Smooth muscle cell (in vitro differentiated cells): ENCODE results near the gene AMMECR1. TPM values are rescaled to one million over a fixed set of nuclear protein-coding genes. Genes with fewer than 3 reads are reported as not detected.

Source experiments
- DNase-seq: peaks from one replicate; lab custom pipeline; 2025; ENCODE audit not compliant: unreplicated experiment; lab: John Stamatoyannopoulos, UW
- H2AFZ ChIP-seq: fragments of 200-600 bp; sonication (generic); 2 replicates; pipeline ENCODE4 v1.6.0; 2016; ENCODE audit warnings: antibody characterized with exemption, low read depth, mild to moderate bottlenecking
- H3F3A ChIP-seq: fragments of 200-600 bp; sonication (generic); 2 replicates; pipeline ENCODE4 v1.6.0; 2017; ENCODE audit warnings: antibody characterized with exemption, low read depth
- H3K27ac ChIP-seq: fragments of 200-600 bp; sonication (generic); 2 replicates; pipeline ENCODE4 v1.5.1; 2016; ENCODE audit warnings: low read depth, mild to moderate bottlenecking
- H3K27me3 ChIP-seq: fragments of 200-600 bp; sonication (generic); 2 replicates; pipeline ENCODE4 v1.6.1; 2016; ENCODE audit warnings: low read depth, mild to moderate bottlenecking
- H3K36me3 ChIP-seq: fragments of 200-600 bp; sonication (generic); 2 replicates; pipeline ENCODE4 v1.5.1; 2016; ENCODE audit warnings: low read depth
- H3K4me1 ChIP-seq: fragments of 200-600 bp; sonication (generic); 2 replicates; pipeline ENCODE4 v1.5.1; 2016; ENCODE audit warnings: low read depth
- H3K4me2 ChIP-seq: fragments of 200-600 bp; sonication (generic); 2 replicates; pipeline ENCODE4 v1.6.0; 2016; ENCODE audit warnings: mild to moderate bottlenecking
- H3K4me3 ChIP-seq: fragments of 200-600 bp; sonication (generic); 2 replicates; pipeline ENCODE4 v1.5.1; 2016; ENCODE audit warnings: mild to moderate bottlenecking
- H3K79me2 ChIP-seq: fragments of 200-600 bp; sonication (generic); 2 replicates; pipeline ENCODE4 v1.6.0; 2016; ENCODE audit warnings: low read depth, mild to moderate bottlenecking
- H3K9ac ChIP-seq: fragments of 200-600 bp; sonication (generic); 2 replicates; pipeline ENCODE4 v1.6.0; 2016; ENCODE audit warnings: low read depth
- H3K9me3 ChIP-seq: fragments of 200-600 bp; sonication (generic); replicated peaks from 2 replicates; pipeline ENCODE4 v1.5.1; 2016; ENCODE audit warnings: low read depth
- H4K20me1 ChIP-seq: fragments of 200-600 bp; sonication (generic); 2 replicates; pipeline ENCODE4 v1.6.0; 2016; ENCODE audit warnings: low read depth
- CTCF ChIP-seq: fragments of 200-600 bp; sonication (generic); IDR thresholded peaks from 2 replicates; pipeline ENCODE4 v1.5.1; 2017; ENCODE audit warnings: borderline replicate concordance, mild to moderate bottlenecking, antibody characterized with exemption; ENCODE audit not compliant: insufficient read depth, poor library complexity, severe bottlenecking
- WGBS: methylation state at CpG from one replicate; pipeline ENCODE4 v1.1.7; 2016; ENCODE audit warnings: low lambda C conversion rate; 5-methylcytosine and 5-hydroxymethylcytosine counted together
- polyA plus RNA-seq: library from polyadenylated mRNA; unstranded; fragments of >200 nt; fragmentation: Nextera tagmentation; extraction: Ambion mirVana; gene quantifications from 2 replicates; pipeline ENCODE4 v1.2.1, GENCODE V29; 2016
- total RNA-seq: library from RNA; depleted of rRNA; stranded (reverse); fragments of >200 nt; gene quantifications from 2 replicates; pipeline ENCODE4 v1.2.3, GENCODE V29; 2014

Gene AMMECR1
- total and polyA plus RNA-seq, 2 experiments from 2014 or later: 5.5 to 19.6 TPM

GRCh38 chrX:110161361-110161686 is 156.6 kb downstream of the AMMECR1 start:
- H3K36me3 ChIP-seq: no peaks in the 10 kb centered on the region
- H3K4me2 ChIP-seq: no peak overlapping the region
- H3K27ac ChIP-seq: peak overlapping the region; percentile 41
- H3K4me1 ChIP-seq: no peaks in the 10 kb centered on the region
- H2AFZ ChIP-seq: no peak overlapping the region
- no peaks in the 10 kb centered on the region for H3K27me3 ChIP-seq
- H3K79me2 ChIP-seq: no peaks in the 10 kb centered on the region
- no peak overlapping the region for H3K9ac ChIP-seq
- H3K4me3 ChIP-seq: no peak overlapping the region
- H3F3A ChIP-seq: no peaks in the 10 kb centered on the region
- DNase-seq: no peak
- H4K20me1 ChIP-seq: no peaks in the 10 kb centered on the region
- H3K9me3 ChIP-seq: no peaks in the 10 kb centered on the region
- no peak for TF ChIP-seq CTCF
- WGBS: 57% methylated on average over 1 of the region's 1 CpG

- WGBS: 80% methylated on average over 2 of the region's 2 CpGs
- Histone ChIP-seq H3K36me3 (no peaks in the 10 kb centered on the region), H3K4me1 (no peaks in the 10 kb centered on the region)
Observed at GRCh38 chrX:110159865-110160264, 158.0 kb downstream of the AMMECR1 start.

GRCh38 chrX:110159235-110159634 is 158.7 kb downstream of the AMMECR1 start:
- no peaks in the 10 kb centered on the region for H3K27me3 ChIP-seq
- TF ChIP-seq CTCF: no peak
- no peak overlapping the region for H3K27ac ChIP-seq
- H2AFZ ChIP-seq: no peak overlapping the region
- DNase-seq: no peak
- H4K20me1 ChIP-seq: no peaks in the 10 kb centered on the region
- 84% methylated on average over 7 of the region's 7 CpGs for WGBS
- no peak overlapping the region for H3K4me3 ChIP-seq
- H3K9ac ChIP-seq: no peak overlapping the region
- no peaks in the 10 kb centered on the region for H3K4me1 ChIP-seq
- H3K9me3 ChIP-seq: no peaks in the 10 kb centered on the region
- no peak overlapping the region for H3K4me2 ChIP-seq
- no peaks in the 10 kb centered on the region for H3K79me2 ChIP-seq
- H3F3A ChIP-seq: no peaks in the 10 kb centered on the region
- H3K36me3 ChIP-seq: no peaks in the 10 kb centered on the region

More at GRCh38 chrX:110159865-110160264, 158.0 kb downstream of the AMMECR1 start:
- no peak overlapping the region for H3K27ac ChIP-seq
- no peaks in the 10 kb centered on the region for H4K20me1 ChIP-seq
- TF ChIP-seq CTCF: no peak
- no peaks in the 10 kb centered on the region for H3K27me3 ChIP-seq
- no peak overlapping the region for H3K4me3 ChIP-seq
- no peak overlapping the region for H3K4me2 ChIP-seq
- no peak overlapping the region for H3K9ac ChIP-seq
- H3K79me2 ChIP-seq: no peaks in the 10 kb centered on the region
- DNase-seq: no peak
- no peak overlapping the region for H2AFZ ChIP-seq
- no peaks in the 10 kb centered on the region for H3K9me3 ChIP-seq
- no peaks in the 10 kb centered on the region for H3F3A ChIP-seq

GRCh38 chrX:110157444-110157843 is 160.4 kb downstream of the AMMECR1 start:
- Histone ChIP-seq H3K4me1 (no peaks in the 10 kb centered on the region), H3K27me3 (no peaks in the 10 kb centered on the region), H2AFZ (no peak overlapping the region), H4K20me1 (no peaks in the 10 kb centered on the region), H3F3A (no peaks in the 10 kb centered on the region), H3K9me3 (no peaks in the 10 kb centered on the region), H3K4me3 (no peak overlapping the region), H3K36me3 (no peaks in the 10 kb centered on the region), H3K79me2 (no peaks in the 10 kb centered on the region), H3K27ac (no peak overlapping the region), H3K9ac (no peak overlapping the region), H3K4me2 (no peak overlapping the region)
- DNase-seq: no peak
- WGBS: 73% methylated on average over 1 of the region's 1 CpG
- TF ChIP-seq CTCF: no peak
